DOHH2 (cell line): ENCODE results near the gene IFNLR1.

ENCODE experiments used
- H3F3A ChIP-seq: fragments of 200-600 bp; sonication (generic), shearing (Covaris generic); 2 replicates; pipeline ENCODE4 v1.6.0; 2016; ENCODE audit warnings: antibody characterized with exemption, mild to moderate bottlenecking; ENCODE audit not compliant: control insufficient read depth, insufficient read depth
- H3K27ac ChIP-seq: fragments of 200-600 bp; sonication (generic); 2 replicates; pipeline ENCODE4 v1.5.1; 2014; ENCODE audit warnings: low read depth, mild to moderate bottlenecking, low read length, moderate library complexity
- H3K27me3 ChIP-seq: fragments of 200-600 bp; sonication (generic); 2 replicates; pipeline ENCODE4 v1.6.1; 2014; ENCODE audit warnings: mild to moderate bottlenecking, low read length, mixed read lengths; ENCODE audit not compliant: control insufficient read depth
- H3K36me3 ChIP-seq: fragments of 200-600 bp; sonication (generic); 2 replicates; pipeline ENCODE4 v1.6.1; 2014; ENCODE audit warnings: mild to moderate bottlenecking, low read length, moderate library complexity, mixed read lengths; ENCODE audit not compliant: control insufficient read depth
- H3K4me1 ChIP-seq: fragments of 200-600 bp; sonication (generic); 2 replicates; pipeline ENCODE4 v1.6.1; 2014; ENCODE audit warnings: mild to moderate bottlenecking, low read length, mixed read lengths; ENCODE audit not compliant: control insufficient read depth
- H3K4me2 ChIP-seq: fragments of 200-600 bp; sonication (generic); 2 replicates; pipeline ENCODE4 v1.6.0; 2014; ENCODE audit warnings: mild to moderate bottlenecking, low read length, moderate library complexity
- H3K4me3 ChIP-seq: fragments of 200-600 bp; sonication (generic); 2 replicates; pipeline ENCODE4 v1.5.1; 2014; ENCODE audit warnings: mild to moderate bottlenecking, low read length, mixed read lengths
- H3K79me2 ChIP-seq: fragments of 200-600 bp; sonication (generic); 2 replicates; pipeline ENCODE4 v1.6.1; 2014; ENCODE audit warnings: mild to moderate bottlenecking, low read length, mixed read lengths; ENCODE audit not compliant: control insufficient read depth
- H3K9me2 ChIP-seq: fragments of 200-600 bp; sonication (generic); replicated peaks from 2 replicates; pipeline ENCODE4 v1.6.1; 2014; ENCODE audit warnings: mild to moderate bottlenecking, low read length, mixed read lengths; ENCODE audit not compliant: control insufficient read depth
- H3K9me3 ChIP-seq: fragments of 200-600 bp; sonication (generic); 2 replicates; pipeline ENCODE4 v1.6.1; 2014; ENCODE audit warnings: antibody characterized with exemption, low read length, mixed read lengths; ENCODE audit not compliant: control insufficient read depth, insufficient read depth
- H4K20me1 ChIP-seq: fragments of 200-600 bp; sonication (generic); 2 replicates; pipeline ENCODE4 v1.6.0; 2014; ENCODE audit warnings: low read depth, mild to moderate bottlenecking, antibody characterized with exemption, low read length, moderate library complexity; ENCODE audit not compliant: control insufficient read depth, insufficient read depth
- EZH2phosphoT487 ChIP-seq: fragments of 200-600 bp; sonication (generic); IDR thresholded peaks from 2 replicates; pipeline ENCODE4 v1.6.1; 2017; ENCODE audit warnings: borderline replicate concordance, mild to moderate bottlenecking, antibody characterized with exemption, low read length, moderate library complexity, mixed read lengths
- TF ChIP-seq, protein P1 (sequence below): fragments of 200-600 bp; sonication (generic); IDR thresholded peaks from one replicate; pipeline ENCODE4 v1.5.1; 2014; ENCODE audit warnings: antibody characterized with exemption, mild to moderate bottlenecking, low read depth, low read length; ENCODE audit not compliant: poor library complexity, severe bottlenecking

The IFNLR1 gene

DNA sequence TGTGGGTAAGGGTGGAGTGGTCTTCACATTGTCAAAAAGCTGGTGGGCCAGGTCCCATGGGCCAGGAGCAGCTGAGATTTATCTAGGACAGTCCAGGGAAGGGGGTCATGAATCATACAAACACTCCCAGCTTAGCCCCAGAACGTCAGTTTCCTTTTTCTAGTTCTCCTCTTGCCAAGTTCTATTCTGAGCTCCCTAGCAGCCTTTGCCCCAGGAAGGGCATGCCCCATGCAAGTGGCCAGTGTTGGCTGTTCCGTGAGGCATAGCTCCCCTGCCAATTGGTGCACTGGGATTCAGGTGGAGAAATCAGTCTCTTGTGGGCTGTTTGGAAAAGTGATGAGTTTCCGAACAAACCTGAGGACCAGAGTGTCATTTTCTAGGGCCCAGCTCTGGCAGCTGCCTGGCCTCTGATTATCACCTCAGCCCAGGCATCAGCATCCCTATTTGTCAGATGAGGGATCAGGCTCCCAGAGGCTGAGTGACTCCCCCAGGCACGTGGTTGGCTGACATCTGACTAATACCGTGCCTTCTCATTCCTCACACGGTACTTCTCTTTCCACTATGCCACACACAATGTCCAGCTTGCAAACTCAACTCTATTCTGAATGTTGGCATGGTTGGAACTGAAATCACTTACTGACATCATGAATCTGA, 60.9 kb downstream of the IFNLR1 start:
- no peak overlapping the region for H3K27ac ChIP-seq
- TF ChIP-seq, protein P1, sequence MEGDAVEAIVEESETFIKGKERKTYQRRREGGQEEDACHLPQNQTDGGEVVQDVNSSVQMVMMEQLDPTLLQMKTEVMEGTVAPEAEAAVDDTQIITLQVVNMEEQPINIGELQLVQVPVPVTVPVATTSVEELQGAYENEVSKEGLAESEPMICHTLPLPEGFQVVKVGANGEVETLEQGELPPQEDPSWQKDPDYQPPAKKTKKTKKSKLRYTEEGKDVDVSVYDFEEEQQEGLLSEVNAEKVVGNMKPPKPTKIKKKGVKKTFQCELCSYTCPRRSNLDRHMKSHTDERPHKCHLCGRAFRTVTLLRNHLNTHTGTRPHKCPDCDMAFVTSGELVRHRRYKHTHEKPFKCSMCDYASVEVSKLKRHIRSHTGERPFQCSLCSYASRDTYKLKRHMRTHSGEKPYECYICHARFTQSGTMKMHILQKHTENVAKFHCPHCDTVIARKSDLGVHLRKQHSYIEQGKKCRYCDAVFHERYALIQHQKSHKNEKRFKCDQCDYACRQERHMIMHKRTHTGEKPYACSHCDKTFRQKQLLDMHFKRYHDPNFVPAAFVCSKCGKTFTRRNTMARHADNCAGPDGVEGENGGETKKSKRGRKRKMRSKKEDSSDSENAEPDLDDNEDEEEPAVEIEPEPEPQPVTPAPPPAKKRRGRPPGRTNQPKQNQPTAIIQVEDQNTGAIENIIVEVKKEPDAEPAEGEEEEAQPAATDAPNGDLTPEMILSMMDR = no peak
- TF ChIP-seq EZH2phosphoT487 = no peak

DNA sequence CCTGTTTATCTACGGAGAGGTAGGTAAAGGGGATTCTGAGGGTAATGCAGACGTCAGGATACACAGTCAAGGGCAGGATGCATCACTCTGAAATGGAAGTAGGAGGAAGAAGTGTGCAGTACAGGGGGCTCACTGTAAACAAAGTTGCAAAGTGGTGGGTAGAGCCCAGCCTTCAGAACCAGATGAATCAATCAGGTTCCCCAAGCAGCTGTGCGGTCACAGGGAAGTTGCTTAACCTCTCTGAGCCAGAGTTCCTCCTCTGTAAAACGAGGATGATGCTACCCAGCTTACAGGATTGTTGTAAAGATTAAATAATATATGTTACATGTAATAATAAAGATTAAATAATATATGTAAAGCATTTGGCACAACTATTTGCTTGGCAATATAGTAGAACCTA, 61.6 kb downstream of the IFNLR1 start:
- Histone ChIP-seq H3K9me2 (no peaks in the 10 kb centered on the region), H3K4me3 (no peak overlapping the region), H3F3A (no peaks in the 10 kb centered on the region), H3K36me3 (no peaks in the 10 kb centered on the region), H3K4me2 (no peak overlapping the region), H4K20me1 (no peaks in the 10 kb centered on the region), H3K27ac (no peak overlapping the region), H3K27me3 (peaks cover 3% of the 10 kb centered on the region), H3K9me3 (no peaks in the 10 kb centered on the region), H3K79me2 (no peaks in the 10 kb centered on the region), H3K4me1 (no peaks in the 10 kb centered on the region)
- no peak for TF ChIP-seq EZH2phosphoT487
- TF ChIP-seq, protein P1 = no peak

More for the DNA sequence above, 60.9 kb downstream of the IFNLR1 start:
- Histone ChIP-seq H3K4me2 (no peak overlapping the region), H3K9me3 (no peaks in the 10 kb centered on the region), H3K27me3 (peaks cover 2% of the 10 kb centered on the region), H3K4me1 (no peaks in the 10 kb centered on the region), H3F3A (no peaks in the 10 kb centered on the region), H3K4me3 (no peak overlapping the region), H4K20me1 (no peaks in the 10 kb centered on the region), H3K9me2 (no peaks in the 10 kb centered on the region), H3K79me2 (no peaks in the 10 kb centered on the region), H3K36me3 (no peaks in the 10 kb centered on the region)

DNA sequence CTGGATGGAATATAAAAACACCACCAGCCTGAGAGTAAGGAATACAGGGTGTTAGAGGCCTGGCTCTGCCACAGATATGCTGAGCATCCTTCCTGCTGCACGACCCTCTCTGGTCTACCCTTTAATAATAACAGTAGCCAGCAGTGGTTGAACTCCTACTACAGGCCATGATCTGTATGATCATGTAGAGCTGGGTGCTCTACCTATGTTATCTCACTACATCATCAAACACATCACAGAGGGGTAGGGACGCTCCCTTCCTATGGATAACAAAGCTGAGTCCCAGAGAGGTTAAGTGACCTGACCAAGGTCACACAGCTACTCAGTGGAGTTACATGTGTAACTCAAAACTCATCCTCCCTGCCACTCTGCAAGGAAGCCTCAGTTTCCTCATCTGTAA, 62.1 kb downstream of the IFNLR1 start:
- Histone ChIP-seq H3K9me3 (no peaks in the 10 kb centered on the region), H4K20me1 (no peaks in the 10 kb centered on the region), H3K4me3 (no peak overlapping the region), H3K27me3 (peaks cover 5% of the 10 kb centered on the region), H3F3A (no peaks in the 10 kb centered on the region), H3K27ac (no peak overlapping the region), H3K4me2 (no peak overlapping the region), H3K79me2 (no peaks in the 10 kb centered on the region), H3K36me3 (no peaks in the 10 kb centered on the region), H3K9me2 (no peaks in the 10 kb centered on the region), H3K4me1 (no peaks in the 10 kb centered on the region)
- TF ChIP-seq, protein P1 = no peak
- no peak for TF ChIP-seq EZH2phosphoT487
